ENCODE results near the gene PRTFDC1.
"Not testable (repeated sequence)": the region's sequence is repeated elsewhere in the genome, so short reads cannot be mapped to it uniquely, and the experiment has no call there.

PRTFDC1 gene

GRCh38 chr10:24965051-24965450 is 12.6 kb upstream of the PRTFDC1 start:
- no peak for DNase-seq (ENCODE audit: low read depth)

- DNase-seq (ENCODE audit: low read depth) = no peak
Measured at GRCh38 chr10:24963521-24964041, 11.2 kb upstream of the PRTFDC1 start.

- no peak for DNase-seq (ENCODE audit: low read depth)
Measured at GRCh38 chr10:24962995-24963394, 10.6 kb upstream of the PRTFDC1 start.

- DNase-seq (ENCODE audit: low read depth) = no peak
Measured at GRCh38 chr10:24961582-24961981, 9.2 kb upstream of the PRTFDC1 start.

GRCh38 chr10:24959382-24959730 is 7.0 kb upstream of the PRTFDC1 start:
- DNase-seq (ENCODE audit: low read depth) = no peak

GRCh38 chr10:24958721-24959381 is 6.4 kb upstream of the PRTFDC1 start:
- DNase-seq (ENCODE audit: low read depth) = no peak

- peak; percentile 54 for DNase-seq (ENCODE audit: low read depth)
Measured at GRCh38 chr10:24958091-24958720, 5.8 kb upstream of the PRTFDC1 start.

- DNase-seq (ENCODE audit: low read depth) = not testable (repeated sequence)
Measured at GRCh38 chr10:24957624-24958051, 5.2 kb upstream of the PRTFDC1 start.

- DNase-seq (ENCODE audit: low read depth) = no peak
Measured at GRCh38 chr10:24953675-24954074, 1.3 kb upstream of the PRTFDC1 start.

- no peak for DNase-seq (ENCODE audit: low read depth)
Measured at GRCh38 chr10:24952707-24953645, 570 bp upstream of the PRTFDC1 start.

- DNase-seq (ENCODE audit: low read depth) = no peak
Measured at GRCh38 chr10:24951201-24952142, 934 bp downstream of the PRTFDC1 start.

- no peak for DNase-seq (ENCODE audit: low read depth)
Measured at GRCh38 chr10:24950439-24950838, 2.0 kb downstream of the PRTFDC1 start.

GRCh38 chr10:24949616-24950015 is 2.8 kb downstream of the PRTFDC1 start:
- no peak for DNase-seq (ENCODE audit: low read depth)

- no peak for DNase-seq (ENCODE audit: low read depth)
Measured at GRCh38 chr10:24947304-24948097, 4.9 kb downstream of the PRTFDC1 start.

- DNase-seq (ENCODE audit: low read depth) = no peak
Measured at GRCh38 chr10:24944512-24945255, 7.7 kb downstream of the PRTFDC1 start.

GRCh38 chr10:24938525-24938924 is 13.9 kb downstream of the PRTFDC1 start:
- no peak for DNase-seq (ENCODE audit: low read depth)

- DNase-seq (ENCODE audit: low read depth) = no peak
Measured at GRCh38 chr10:24938076-24938475, 14.3 kb downstream of the PRTFDC1 start.

GRCh38 chr10:24935504-24936292 is 16.7 kb downstream of the PRTFDC1 start:
- no peak for DNase-seq (ENCODE audit: low read depth)

- DNase-seq (ENCODE audit: low read depth) = no peak
Measured at GRCh38 chr10:24931236-24931635, 21.2 kb downstream of the PRTFDC1 start.

All from HS-5 (cell line).